ENCODE measurements around the gene TBRG1.

The TBRG1 gene

DNA sequence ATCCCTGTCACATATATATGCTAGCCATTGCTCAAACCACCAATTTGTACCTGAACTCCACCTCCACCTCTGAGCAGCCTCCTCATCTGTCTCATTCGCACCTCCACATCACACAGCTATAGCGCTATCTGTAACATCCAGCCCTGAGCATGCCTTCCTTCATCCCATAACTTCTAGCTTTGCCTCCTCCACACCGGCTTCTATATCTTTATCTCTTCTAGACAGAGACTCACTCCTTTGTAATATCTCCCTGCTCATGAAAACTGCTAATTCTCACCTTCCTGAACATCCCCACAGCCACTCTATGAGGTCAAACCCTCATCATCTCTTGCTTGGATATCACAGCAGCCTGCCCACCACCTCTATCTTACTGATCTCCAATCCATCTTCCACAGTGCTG lies 44.9 kb downstream of the TBRG1 start:
- no peak for DNase-seq

DNA sequence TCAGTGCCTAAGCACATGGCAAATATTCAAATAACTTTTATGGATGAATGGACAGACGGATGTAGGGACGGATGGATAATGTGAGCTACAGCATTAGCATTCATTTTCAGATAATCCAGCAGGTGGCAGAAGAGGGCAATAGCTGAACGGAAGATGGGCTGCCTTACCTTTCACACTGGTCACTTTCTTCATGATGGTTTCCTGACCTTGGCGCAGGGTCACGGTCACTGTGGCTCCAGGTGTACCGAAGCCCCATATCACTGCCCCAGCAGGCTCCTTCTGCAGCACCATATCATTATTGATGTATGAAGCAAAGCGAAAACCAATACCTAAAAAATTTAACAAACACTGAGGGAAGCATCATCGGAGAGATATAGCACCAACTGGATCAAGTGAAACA lies 46.5 kb downstream of the TBRG1 start:
- no peak for DNase-seq

DNA sequence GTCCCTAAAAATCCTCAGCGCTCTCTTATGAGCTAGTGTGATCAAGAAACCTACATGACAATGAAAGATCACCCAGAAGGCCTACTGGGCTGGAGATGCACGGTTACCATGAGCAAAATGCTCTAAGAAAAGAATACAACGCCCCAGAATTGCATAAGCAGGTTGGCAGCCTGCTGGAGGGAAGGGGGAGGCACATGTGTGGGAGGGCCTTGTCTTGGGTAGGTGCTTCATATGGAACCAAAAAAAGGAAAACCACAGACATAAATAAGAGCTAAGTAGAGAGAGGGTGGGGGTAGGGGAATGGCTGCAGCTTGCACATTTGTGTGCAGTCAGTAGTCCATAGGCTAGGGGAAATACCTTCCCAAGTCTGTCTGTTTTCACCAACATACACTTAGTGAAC lies 48.1 kb downstream of the TBRG1 start:
- peak; percentile 10 for DNase-seq

DNA sequence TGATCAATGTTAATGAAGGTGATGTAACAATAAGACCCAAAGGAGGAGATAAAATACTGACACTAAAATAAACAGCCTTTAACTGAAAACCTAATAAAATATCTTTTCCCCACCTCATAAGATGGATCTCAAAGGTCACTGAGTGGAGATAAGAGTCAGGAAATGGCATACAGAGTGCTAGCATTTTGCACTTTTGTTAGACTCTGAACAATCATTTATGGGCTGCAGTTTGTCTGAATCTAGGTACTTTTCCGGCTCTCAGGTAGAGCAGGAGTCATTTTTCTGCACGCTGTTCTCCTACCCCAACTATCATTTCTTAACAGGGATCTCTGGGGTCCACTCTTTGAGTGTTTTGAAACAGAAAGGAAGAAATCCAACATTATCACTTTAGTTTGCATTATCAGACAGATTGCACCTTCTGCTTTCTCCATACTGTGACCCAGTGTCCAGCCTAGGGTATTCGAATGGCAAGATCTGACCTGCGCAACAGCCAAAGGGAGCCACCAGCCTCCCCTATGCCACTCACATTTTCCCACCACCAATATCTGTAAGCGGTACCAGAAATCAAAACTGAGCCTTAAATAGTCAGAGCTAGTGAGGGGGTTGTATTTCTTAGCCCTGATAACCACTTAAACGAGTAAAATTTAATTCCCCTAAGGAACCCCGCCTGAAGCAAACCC lies 50.0 kb downstream of the TBRG1 start:
- DNase-seq = no peak

DNA sequence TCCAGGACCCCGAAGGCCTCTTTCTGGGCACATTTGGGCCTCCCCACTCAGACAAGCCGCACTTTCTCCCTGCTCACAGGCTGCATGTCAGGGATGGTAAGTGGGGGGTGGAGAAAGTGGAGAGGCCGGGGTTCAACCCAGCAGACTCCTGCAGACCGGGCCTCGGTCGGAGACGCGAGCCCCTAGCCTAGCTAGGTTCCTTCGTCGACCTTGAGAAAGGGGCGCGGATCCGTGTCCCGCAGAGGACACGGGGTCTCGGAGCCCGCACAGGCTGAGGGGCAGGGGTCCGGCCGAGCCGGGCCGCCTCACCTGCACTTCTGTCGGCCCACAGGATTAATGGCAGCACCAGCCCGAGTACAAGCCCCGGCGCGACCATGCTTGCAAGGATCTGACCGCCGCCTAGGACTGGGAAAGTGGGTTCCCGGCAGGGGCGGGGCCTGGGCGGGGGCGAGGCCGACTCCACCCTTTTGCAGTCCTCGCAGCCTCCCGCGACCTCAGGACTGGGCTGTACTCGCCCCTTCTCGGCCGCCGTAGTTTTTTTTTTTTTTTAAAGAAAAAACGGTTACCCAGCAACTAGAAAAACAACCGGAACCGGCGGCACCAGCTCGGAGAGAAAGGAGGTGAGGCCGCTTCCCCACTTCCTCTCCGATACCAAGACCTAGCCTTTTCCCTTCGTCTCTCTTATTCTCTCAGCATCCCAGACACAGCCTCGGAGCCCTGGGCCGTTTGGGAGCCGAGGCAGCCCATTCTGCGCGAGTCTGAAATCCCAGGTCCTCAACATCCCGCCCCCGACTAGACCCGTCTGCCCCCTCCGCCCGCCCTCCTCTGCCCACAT lies 50.9 kb downstream of the TBRG1 start, which contains the start of the genes SIAE and SPA17:
Gene SIAE, minus strand, starts transcription at position 407 of the 835 bp plus-strand sequence. Its CDS starts 31 bp downstream, at position 376.
Gene SPA17, plus strand, starts transcription at position 572 of the 835 bp plus-strand sequence. CDS start 1,361 bp downstream, outside the sequence.
- DNase-seq = peak; percentile 80

DNA sequence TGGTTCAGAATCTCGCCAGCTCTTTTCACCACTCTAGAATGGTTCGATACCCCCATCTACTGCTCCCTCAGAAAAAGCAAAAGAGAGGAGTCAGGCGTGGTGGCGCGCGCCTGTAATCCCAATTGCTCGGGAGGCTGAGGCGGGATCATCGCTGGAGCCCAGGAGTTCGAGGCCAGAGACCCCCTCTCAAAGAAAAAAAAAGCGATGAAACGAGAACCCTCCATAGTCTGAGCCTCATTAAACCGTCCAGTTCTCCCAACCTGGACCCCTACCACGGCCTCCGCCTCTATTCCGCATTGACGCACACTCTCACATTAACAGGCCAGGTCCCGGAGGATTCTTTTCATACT lies 51.5 kb downstream of the TBRG1 start:
- DNase-seq = no peak

DNA sequence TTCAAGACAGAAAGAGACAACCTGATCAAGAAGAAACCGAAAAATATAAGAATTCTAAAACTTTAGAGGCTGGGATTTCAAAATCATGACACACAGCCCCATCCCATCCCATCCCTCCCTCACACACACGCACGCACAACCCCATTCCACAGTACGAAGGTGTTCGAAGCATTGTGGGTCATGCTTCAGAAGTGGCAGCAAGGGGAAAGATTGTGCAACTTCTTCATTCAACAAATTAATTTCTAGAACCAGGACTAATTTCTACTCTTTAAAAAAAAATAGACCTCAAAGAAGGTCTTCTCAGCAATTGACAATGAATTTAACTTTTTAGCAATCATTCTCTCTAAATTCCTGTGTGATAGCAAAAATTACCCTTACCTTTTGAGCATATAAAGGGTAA lies 51.9 kb downstream of the TBRG1 start:
- DNase-seq = no peak

DNA sequence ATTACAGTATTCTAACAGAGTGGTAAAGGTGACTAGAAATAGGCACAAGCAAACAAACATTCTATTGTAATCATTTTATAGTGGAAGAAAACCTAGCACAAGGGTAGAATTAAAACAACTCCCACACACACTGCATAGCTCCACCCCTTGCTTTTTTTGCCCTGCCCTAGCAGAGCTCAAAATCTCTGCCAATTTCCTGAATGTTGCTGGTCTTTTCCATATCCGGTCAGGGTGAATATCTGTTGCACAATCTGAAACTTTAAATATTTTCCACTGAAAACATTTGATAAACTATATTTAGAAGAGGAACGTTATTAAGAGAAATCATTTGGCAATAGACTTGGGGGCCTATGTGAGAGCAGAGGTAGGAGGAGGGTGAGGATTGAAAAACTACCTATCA lies 53.7 kb downstream of the TBRG1 start:
- DNase-seq = no peak

DNA sequence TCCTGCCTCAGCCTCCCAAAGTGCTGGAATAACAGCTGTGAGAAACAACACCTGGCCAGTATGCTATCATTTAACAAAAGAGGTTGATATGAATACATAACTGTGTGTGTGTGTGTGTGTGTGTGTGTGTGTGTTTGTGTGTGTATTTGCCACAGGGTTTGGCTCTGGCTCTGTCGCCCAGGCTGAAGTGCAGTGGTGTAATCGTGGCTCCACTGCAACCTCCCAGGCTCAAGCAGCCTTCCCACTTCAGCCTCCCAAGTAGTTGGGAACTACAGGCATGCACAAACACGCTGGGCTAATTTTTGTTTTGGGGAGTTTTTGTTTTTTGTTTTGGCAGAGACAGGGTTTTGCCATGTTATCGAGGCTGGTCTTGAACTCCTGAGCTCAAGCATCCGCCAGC lies 55.8 kb downstream of the TBRG1 start:
- no peak for DNase-seq

DNA sequence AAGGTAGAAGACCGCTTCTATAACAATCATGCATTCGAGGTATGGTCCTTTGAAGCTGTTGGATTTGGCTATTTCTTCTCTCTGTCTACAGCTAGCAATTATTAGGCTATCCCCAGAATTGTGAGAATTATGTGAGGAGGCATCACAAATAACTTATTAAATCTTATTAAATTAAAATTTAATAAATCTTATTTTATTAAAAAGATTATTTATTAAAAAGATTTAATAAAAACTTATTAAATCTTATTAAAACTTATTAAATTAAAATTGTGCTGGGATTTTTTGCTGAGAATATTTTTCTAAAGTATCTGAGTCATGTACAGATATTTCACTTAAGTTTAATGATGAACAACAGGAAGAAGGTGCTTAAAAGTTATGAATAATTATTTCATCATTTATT lies 58.8 kb downstream of the TBRG1 start:
- no peak for DNase-seq

DNA sequence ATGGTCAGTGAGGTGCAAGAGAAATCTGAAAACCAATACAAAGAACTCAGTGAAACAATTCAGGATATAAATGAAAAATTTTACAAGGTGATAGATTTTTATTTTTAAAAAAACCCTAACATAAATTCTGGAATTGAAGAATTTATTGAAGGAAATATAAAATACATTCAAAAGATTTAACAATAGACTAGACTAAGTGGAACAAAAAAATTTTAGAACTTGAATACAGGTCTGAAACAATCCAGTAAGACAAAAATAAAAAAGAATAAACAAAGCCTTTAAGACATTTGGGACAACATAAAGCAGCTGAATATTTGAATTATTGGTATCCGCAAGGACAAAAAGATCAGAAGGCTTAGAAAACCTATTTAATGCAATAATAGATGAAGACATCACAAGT lies 59.8 kb downstream of the TBRG1 start:
- DNase-seq = no peak
